ENCODE data around the gene COL17A1.

- TF ChIP-seq ZNF737 (CRISPR knock-in tag; IDR thresholded peaks at IDR 0.05; ENCODE audit: borderline replicate concordance): no peak
- TF ChIP-seq ZNF749 (CRISPR knock-in tag; IDR thresholded peaks at IDR 0.05; ENCODE audit: borderline replicate concordance): no peak
- TF ChIP-seq FOSL1 (CRISPR knock-in tag; IDR thresholded peaks at IDR 0.05; ENCODE audit: borderline replicate concordance): no peak
- TF ChIP-seq JUN (CRISPR knock-in tag; IDR thresholded peaks at IDR 0.05): no peak
- no peak for TF ChIP-seq NR2C2 (CRISPR knock-in tag; IDR thresholded peaks at IDR 0.05; ENCODE audit: borderline replicate concordance)
- no peak for TF ChIP-seq KDM6A (CRISPR knock-in tag; IDR thresholded peaks at IDR 0.05; ENCODE audit: low read depth)
- TF ChIP-seq SNRNP70 (IDR thresholded peaks at IDR 0.05; ENCODE audit: low read depth, low read length): no peak
- no peak for TF ChIP-seq NFRKB (IDR thresholded peaks at IDR 0.05)
- TF ChIP-seq CTCF (CRISPR knock-in tag; IDR thresholded peaks at IDR 0.05): no peak
- no peak for TF ChIP-seq MYC (CRISPR knock-in tag; IDR thresholded peaks at IDR 0.05; ENCODE audit: borderline replicate concordance)
- TF ChIP-seq ZNF577 (CRISPR knock-in tag; IDR thresholded peaks at IDR 0.05; ENCODE audit: borderline replicate concordance, low read depth): no peak
- no peak for TF ChIP-seq ZFP37 (CRISPR knock-in tag; IDR thresholded peaks at IDR 0.05; ENCODE audit: borderline replicate concordance)
- no peak for TF ChIP-seq MAX (IDR thresholded peaks at IDR 0.05)
Observed at GRCh38 chr10:104119996-104120395, 34.3 kb upstream of the COL17A1 start.
